ENCODE results near the gene LRRC45.

The LRRC45 gene

DNA sequence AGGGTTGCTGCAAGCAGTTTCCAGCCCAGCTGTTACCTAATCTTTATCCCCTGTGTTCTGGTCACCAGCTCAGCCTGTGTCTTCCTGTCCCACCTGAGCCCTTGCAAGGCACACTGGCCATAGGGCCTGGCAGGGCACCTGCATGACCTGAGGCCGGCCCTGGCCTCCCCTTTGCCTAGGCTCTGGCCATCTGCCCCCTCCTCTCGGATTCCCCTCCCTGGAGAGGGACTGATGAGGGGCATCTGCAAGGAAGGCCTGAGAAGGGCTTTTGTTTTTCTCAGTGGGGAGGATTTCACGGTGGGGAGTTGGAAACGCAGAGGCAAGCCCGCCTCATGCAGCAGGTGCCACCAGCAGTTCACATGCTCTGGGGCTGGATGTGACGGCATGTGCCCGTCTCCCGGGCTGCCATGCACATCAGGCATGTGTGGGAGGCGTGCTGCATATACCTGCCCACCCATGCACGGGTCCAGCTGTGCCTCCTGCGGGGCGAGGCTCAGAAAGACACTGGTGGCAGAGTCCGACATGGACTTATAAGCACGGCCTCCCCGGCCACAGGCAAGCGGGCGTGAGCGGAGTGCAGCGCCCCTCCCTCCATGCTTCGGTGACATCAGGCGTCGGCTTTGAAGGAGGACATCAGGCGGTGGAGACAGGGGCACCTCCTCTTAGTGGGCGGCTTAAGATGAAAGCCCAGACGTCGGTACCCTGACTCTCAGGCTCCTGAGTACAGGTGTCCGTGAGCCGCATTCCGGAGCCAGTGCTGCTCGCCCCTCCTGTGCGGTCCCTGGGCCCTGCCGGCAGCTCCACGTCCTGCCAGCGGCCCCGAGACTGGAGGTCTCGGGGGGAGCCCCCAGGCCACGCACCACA lies 29.1 kb upstream of the LRRC45 start:
- no peak for DNase-seq (ENCODE audit: low read depth in 2 of 3, low spot score in 1 of 3)

DNA sequence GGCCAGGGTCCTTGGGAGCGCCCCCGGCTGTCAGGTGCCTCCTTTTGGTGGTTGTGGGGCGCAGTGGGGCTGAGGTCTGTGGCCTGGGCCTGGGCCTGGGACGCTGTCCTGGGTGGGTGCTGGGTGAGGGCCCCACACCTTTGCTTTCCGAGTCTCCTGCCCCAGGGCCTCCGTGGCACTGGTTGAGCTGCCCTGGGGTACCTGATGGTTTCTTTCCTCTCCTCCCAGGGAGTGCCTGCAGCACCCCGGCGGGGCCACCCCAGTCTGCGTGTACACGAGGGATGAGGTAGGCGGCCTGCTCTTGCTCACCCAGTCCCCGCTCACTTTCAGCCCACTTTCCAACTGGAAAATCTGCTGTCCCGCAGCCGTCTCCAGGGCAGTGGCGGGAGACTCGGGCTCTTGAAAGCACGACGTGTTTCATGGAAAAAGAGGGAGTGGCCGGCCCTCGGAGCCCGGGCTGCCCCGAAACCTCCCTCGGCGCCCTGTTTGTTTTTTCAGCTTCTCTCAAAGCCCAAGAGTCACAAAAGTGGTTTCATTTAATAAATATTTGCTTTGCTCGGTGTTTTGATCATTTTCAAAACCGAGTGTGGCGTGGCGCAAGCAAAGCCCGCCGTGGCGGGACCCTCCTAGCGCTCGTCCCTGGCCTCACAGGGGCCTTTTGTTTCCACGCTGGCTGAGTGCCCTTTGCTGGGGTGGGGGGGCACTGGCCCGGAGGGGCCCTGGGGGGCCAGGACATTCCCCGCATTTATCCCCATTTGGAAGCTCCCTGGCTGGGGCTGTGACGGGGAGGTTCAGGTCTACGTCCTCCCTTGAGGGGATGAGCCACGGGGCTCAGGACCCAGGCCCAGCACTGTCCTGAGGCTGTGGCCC lies 28.3 kb upstream of the LRRC45 start:
- DNase-seq (ENCODE audit: low read depth in 2 of 3, low spot score in 1 of 3) = no peak

DNA sequence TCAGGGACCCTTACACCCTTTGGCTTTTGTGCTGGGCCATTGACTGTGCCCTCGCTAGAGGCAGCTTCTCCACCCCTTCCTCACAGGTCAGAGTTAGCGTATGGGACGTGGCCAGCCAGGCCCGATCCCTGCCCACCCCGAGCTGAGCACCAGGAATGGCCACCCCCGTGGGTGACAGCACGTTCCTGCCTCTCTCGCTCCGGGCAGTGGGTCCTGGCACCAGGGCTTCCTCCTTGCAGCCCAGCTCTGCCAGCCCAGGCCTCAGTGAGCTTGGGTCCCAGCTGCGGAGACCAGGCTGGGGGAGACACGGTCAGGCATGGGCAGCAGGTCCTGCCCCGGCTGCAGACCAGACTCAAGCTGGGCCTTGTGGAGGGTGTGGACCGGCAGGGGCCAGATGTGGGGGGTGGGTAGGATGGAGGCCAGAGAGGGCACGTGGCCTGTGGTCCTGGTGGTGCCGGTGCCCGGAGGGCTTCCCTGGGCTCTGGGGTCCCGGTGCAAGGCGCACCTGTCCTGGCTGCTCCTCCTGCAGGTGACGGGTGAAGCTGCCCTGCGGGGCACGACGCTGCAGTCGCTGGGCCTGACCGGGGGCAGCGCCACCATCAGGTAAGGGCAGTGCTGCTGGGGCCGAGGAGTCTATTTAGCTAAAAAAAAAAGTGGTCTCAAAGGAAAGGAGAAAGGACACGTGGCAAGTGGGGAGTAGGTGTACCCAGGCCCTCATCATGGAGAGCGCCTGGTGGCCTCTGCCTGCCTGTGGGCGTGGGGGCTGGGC lies 27.5 kb upstream of the LRRC45 start:
- DNase-seq (ENCODE audit: low read depth in 2 of 3, low spot score in 1 of 3) = no peak

DNA sequence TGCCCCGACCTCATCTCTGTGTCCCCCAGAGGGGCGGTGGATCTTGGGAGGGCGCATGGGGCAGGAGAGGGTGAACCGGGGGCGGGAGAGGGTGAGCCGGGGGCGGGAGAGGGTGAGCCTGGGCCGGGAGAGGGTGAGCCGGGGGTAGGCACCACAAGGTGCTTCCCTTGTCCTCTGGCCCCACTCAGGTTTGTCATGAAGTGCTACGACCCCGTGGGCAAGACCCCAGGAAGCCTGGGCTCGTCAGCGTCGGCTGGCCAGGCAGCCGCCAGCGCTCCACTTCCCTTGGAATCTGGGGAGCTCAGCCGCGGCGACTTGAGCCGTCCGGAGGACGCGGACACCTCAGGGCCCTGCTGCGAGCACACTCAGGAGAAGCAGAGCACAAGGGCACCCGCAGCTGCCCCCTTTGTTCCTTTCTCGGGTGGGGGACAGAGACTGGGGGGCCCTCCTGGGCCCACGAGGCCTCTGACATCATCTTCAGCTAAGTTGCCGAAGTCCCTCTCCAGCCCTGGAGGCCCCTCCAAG lies 26.8 kb upstream of the LRRC45 start:
- no peak for DNase-seq (ENCODE audit: low read depth in 2 of 3, low spot score in 1 of 3)

DNA sequence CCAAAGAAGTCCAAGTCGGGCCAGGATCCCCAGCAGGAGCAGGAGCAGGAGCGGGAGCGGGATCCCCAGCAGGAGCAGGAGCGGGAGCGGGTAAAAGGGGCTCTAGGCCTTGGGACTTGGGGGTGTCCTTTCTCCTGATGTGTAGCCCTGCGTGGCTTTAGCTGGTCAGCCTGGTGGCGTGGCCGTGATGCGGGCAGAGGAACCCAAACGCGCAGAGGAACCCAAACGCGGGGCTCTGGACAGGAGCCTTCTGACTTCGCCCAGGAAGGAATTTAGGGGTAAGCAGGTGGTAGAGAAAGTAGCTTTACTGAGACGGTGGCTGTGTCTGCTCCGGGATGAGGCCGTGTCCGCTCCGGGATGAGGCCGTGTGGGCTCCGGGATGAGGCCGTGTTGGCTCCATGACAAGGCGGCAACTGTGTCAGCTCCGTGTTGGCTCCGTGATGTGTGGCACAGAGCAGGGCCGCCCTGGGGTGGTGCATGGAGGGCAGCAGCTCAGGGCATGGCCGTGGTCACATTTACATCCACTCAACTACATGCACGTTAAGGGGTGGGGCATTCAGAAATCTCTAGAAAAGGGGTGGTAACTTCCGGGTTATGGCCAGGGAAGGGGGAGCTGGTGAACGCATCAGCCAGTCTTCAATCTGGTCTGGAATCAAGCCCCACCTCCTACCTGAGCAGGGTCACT lies 26.2 kb upstream of the LRRC45 start:
- no peak for DNase-seq (ENCODE audit: low read depth in 2 of 3, low spot score in 1 of 3)

DNA sequence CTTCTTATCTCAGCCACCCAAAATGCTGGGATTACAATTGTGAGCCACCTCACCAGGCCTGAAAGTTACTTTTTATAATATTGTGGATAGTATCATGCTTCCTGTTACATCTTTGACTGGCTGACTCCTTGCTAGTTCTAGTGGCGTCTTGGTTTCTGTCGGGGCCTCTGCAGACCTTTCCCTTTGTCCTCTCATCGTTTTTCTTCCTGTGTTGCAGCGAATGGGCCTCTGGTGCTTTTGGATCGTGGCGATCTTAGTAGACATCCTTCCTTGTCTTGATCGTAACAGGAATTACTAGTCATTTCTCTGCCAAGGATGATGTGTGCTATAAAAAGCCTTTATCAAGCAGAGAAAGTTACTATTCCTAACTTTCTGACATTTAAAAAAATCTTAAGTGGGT lies 24.9 kb upstream of the LRRC45 start:
- DNase-seq (ENCODE audit: low read depth in 2 of 3, low spot score in 1 of 3) = no peak

DNA sequence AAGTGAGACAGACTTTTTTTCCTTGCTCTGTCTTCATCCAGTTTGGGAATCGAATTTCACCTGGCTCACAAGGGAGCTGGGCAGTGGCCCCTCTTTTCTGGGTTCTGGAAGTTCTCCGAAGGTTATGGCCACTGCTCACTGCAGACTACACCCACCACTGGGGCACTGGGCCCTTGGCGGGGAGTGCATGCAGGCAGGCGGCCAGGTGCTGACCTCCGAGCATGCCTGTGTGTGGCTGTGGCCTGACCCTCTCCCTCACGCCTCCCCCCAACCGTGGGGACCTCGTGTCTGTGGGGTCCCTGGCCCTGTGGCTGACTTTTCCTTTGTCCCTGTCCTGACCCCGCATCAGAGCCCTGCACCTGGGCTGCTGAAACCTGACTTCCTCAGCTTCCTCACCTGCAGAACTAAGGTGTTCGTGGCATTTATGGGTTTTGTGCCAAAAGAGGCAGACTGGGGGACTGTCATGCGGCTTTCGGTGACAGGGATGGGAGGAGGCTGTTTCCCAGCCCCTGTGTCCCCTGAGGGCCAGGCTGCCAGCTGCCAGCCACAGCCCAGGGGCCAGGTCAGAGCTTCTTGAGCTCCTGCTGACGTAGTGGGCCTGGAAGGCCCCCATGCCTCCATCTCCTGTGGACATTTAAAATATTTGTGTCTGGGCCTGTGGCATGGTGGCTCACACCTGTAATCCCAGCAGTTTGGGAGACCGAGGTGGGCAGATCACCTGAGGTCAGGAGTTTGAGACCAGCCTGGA lies 24.2 kb upstream of the LRRC45 start:
- DNase-seq (ENCODE audit: low read depth in 2 of 3, low spot score in 1 of 3) = no peak

DNA sequence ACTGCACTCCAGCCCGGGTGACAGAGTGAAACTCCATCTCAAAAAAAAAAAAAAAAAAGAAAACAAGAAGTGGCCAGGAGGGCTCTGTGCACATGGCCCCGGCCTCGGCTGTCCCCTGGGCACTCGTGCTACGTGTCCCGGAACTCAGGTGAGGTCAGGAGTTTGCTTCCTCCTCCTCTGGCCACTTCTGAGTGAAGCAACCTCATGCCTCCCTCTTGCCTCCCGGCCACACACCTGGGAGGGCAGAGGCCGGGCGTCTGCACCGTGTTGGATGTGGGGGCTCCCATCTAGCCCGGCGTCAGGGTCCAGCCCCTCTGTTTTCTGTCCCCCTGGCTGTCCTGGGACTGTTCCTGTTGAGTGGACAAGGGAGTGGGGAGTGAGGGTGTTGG lies 23.5 kb upstream of the LRRC45 start:
- DNase-seq (ENCODE audit: low read depth in 2 of 3, low spot score in 1 of 3) = no peak

DNA sequence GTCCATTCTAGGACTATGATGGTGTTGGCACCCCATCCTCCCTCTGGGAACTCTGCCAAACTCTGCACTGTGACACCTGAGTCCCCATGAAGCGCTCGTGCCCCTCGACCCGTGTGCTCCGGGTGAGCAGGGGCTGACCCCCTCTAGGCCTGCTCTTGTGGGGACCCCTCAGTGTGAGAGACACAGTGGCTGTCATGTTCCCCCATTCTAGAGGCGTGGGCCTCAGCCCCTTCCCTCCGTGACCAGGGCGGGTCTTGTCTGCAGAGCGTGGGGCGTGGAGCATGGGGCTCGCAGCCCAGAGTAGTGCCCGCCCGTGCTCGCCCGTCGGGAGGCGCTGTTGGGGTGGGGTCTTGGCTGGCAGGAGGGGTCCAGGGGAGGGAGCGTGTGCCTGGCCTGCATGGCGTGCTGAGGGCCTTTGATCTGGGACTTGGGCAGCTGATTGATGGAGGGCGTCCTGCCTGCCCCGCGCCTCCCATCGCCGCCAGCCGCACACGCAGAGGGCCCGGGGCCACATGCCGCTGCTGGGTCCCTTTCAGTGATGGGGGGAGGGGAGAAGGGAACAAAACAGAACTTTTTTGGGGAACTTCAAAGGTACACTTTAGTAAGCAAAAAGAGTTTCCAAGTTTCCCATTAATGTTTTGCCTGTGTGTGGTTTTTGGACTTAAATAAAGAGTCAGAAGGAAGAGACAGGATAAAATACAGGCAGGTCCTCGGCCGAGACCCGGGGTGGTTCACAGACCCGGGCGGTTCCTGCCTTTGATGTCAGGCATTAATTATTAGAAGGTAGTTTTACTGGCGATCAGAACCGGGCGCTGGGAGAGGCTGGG lies 22.9 kb upstream of the LRRC45 start:
- DNase-seq (ENCODE audit: low read depth in 2 of 3, low spot score in 1 of 3) = no peak

DNA sequence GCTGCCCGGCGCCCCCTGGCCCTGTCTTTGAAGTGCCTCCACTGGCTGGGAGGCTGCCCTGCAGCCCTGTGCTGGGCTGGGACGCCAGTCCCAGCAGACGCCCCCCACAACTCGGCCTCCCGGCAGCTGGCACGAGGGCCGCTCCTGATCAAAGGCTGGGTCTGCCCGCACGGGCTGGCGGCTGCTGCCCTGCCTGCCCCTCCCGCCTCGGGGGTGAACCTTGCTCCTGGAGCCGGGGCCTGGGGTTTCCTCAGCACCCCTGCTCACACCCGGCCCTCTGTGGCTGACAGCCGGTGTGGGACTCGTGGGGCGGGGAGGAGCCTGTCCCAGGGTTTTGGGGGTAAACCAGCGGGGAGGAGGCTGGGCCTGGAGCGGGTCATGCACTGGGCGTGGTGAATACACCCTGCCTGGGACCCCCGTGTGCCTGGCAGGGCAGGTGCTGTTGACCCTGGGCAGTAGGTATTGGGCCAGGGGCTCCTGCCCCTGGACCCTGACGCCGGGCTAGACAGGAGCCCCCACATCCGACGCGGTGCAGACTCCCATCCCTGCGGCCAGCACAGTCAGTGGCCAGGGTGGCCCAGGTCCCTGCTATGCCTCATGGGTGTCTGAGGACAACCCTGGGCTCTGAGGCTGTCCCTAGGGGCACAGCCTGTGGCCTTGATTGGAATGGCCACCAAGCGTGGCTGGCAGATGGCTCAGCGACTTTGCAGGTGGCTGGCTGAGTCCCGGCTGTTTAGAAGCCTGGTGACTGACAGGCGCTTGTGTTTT lies 22.1 kb upstream of the LRRC45 start:
- DNase-seq (ENCODE audit: low read depth in 2 of 3, low spot score in 1 of 3) = no peak

DNA sequence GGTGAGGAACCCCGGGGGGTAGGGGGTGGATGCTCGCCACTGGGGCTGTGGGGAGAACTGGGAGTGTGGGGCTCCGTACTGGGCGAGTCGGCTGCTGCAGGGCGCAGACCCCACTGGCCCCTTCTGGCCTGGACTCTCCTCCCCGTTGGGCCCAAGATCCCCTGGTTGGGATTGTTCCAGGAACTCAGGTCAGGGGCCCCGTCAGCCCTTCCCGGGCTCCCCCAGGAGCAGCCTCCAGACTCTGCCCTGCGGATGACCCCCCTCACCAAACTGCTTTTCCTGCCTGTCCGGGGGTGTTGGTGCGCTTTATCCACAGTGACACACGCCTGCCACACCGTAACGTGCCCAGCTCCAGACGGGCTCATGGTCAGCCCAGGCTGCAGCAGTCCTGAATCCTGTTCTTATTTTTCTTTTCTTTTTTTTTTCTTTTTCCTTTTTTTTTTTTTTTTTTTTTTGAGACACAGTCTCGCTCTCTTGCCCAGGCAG lies 21.5 kb upstream of the LRRC45 start:
- DNase-seq (ENCODE audit: low read depth in 2 of 3, low spot score in 1 of 3) = no peak

DNA sequence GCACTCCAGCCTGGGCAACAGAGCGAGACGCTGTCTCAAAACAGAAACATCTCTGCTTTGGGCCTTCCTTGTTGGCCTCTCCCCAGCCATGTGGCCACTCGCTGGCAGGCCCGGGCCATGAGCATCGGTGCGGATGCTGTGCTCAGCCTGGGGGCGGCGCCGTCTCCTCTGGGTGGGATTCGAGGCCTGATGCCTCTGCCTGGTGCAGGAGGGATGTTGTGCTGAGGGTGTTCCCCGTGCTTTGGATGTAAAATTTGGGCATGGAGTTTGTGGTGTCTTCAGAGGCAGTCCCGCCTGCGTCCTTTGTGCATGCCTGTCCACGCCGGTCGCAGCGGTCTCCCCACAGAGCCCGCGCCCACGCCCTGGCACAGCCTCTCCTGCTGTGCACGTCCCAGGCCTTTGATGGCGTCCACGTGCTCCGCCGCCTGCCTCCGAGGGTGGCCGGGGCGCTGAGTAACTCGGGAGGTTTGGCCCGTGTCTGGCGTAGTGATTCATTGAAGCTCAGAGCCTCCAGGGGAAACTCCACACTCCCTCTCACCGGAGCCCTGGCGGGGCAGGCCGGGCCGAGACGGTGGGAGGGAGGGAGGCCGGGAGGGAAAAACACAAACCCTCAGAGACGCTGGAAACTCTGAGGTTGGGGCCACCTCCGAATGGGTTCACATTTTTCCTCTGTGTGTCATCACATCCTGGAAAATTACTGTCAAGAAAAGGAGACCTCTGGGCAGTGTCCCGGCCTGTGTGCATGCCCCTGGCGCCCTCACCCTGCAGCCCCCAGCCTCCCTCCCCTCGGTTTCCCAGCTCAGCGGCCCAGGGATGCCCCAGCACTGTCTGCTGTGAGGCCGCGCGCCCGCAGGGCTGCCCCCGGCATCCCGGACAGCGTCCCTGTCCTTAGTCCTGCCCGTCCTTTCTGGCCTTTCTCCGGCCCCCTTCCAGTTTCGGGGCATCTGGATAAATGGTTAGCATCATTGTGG lies 19.4 kb upstream of the LRRC45 start:
- peak in 1 of 3 donors; percentile 56 for DNase-seq (ENCODE audit: low read depth in 2 of 3, low spot score in 1 of 3)

DNA sequence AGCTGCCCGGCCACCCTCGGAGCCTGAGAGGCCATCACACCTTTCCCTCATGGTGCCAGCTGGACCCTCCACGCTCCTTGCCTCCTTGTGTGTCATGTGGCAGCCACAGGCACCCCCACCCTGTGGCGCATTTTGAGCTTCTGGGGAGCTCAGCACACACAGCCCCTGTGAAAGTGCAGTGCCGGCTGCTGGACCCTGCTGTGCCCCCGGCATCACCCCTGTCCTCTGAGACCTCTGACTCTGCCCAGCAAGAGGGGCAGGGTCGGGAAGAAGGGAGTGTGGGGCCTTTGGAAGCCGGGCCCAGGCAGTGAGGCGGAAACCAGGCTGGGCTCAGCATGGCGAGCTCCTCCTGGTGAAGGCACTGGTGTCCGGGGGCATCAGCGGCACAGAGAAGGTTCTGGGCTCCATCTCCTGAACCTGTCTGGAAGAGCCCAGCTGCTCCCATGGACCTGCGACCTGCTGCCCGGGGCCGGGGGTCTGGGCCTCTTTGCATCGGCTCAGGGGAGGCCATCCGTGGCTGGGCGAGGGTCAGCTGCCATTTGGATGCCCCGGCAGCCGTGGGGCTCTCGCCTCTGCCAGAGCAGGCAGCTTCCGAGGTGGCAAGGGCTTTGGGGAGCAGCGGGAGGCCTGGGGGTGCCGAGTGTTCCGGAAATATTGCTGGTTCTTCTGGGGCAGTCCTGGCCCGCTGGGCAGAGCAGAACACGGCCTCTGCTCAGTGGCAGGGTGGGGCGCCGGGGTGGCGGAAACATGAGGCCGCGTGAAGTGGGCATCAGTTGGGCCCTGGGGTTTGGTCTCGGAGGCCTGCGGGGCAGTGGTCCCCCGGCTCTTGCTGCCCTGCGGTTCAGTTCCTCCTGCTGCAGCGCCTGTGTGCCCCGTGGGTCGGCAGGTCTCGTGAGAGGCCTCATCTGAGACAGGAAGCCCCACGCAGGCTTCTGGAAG lies 18.3 kb upstream of the LRRC45 start:
- no peak for DNase-seq (ENCODE audit: low read depth in 2 of 3, low spot score in 1 of 3)

DNA sequence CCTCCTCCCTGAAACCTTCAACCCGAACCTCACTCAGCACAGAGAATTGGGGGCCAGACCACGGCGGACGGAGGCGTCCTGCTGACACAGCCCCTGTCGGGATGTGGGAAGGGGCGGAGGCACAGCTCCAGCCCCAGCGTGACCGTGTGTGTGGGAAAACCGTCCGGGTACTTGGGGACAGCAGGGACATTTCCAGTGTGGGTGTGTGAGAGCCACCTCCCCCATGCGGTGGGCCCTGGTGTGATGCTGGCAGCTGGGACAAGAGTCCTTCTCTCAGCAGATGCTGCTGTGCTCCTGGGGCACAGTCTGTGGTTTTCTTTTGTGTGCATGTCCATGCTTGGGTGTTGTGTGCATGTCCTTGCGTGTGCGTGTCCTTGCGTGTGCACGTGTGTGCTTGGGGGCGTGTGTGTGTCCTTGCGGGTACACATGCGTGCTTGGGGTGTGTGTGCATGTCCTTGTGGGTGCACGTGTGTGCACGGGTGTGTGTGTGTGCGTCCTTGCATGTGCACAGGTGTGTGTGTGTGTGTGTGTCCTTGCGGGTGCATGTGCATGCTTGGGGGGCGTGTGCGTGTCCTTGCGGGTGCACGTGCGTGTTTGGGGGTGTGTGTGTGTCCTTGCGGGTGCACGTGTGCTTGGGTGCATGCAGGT lies 17.3 kb upstream of the LRRC45 start:
- DNase-seq (ENCODE audit: low read depth in 2 of 3, low spot score in 1 of 3) = no peak

DNA sequence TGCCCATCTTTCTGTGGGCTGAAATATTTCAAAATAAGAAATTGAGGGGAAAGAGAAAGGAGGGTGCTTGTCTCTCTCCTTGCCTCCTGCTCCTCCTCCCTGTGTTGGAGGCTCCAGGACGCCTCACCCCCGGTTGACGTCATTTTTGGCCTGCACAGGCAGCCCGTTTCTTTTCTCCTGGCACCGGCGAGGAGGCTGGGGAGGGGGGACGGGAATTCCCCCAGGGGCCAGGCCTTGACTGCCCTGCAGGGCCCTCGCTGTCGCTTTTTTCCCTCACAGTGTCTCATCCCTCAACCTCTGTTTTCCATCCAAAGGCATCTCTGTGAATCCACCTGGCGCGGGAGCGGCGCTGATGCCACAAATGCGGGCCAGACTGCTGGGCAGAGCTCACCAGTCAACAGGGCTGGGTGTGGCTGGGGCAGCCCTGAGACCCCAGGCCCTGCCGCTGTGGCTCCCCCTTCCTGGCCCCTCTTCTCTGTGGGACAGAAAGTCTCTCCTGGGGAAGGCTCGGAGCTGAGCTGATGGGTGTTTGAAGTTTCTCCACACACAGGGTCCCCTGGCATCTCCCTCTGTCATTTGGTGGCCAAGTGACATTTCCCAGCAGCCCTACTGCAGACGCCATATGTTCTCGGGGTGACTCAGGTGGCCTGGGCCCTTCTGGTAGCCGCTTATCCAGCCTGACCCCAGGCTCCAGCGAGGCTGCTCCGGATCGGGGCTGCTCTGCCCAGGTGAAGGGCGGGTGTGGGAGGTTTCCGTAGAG lies 16.5 kb upstream of the LRRC45 start:
- DNase-seq (ENCODE audit: low read depth in 2 of 3, low spot score in 1 of 3) = no peak
